ENCODE results near the gene KRT35. TPM values are rescaled to one million over a fixed set of nuclear protein-coding genes. Genes with fewer than 3 reads are reported as not detected.

KRT35 gene
- total and polyA plus RNA-seq, 2 of the 13 experiments (the other 11 are each of a cell fraction or from before 2014, with no cell fraction given), result not detected

DNA sequence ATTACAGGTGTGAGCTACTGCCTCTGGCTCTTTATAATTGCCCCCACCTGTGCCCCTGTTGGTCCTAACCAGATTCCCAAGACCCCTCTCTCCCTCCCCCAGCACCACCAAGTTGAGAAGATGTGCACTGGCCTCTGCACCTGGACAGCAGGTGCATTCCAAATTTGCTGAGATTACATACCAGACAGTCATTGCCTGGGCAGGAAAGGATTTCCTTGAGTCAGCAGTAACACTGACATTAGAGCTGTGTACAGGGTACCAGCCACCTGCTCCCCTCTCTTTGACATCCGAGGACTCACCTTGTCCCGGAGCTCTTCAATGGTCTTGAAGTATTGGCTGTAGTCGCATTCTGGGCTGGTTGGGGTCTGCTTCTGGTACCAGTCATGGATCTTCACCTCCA, 37.1 kb upstream of the KRT35 start (continued):
- TF ChIP-seq, protein P1, sequence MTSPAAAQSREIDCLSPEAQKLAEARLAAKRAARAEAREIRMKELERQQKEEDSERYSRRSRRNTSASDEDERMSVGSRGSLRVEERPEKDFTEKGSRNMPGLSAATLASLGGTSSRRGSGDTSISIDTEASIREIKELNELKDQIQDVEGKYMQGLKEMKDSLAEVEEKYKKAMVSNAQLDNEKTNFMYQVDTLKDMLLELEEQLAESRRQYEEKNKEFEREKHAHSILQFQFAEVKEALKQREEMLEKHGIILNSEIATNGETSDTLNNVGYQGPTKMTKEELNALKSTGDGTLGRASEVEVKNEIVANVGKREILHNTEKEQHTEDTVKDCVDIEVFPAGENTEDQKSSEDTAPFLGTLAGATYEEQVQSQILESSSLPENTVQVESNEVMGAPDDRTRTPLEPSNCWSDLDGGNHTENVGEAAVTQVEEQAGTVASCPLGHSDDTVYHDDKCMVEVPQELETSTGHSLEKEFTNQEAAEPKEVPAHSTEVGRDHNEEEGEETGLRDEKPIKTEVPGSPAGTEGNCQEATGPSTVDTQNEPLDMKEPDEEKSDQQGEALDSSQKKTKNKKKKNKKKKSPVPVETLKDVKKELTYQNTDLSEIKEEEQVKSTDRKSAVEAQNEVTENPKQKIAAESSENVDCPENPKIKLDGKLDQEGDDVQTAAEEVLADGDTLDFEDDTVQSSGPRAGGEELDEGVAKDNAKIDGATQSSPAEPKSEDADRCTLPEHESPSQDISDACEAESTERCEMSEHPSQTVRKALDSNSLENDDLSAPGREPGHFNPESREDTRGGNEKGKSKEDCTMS (CRISPR knock-in tag; conservative IDR thresholded peaks at IDR 0.05), result no peak

DNA sequence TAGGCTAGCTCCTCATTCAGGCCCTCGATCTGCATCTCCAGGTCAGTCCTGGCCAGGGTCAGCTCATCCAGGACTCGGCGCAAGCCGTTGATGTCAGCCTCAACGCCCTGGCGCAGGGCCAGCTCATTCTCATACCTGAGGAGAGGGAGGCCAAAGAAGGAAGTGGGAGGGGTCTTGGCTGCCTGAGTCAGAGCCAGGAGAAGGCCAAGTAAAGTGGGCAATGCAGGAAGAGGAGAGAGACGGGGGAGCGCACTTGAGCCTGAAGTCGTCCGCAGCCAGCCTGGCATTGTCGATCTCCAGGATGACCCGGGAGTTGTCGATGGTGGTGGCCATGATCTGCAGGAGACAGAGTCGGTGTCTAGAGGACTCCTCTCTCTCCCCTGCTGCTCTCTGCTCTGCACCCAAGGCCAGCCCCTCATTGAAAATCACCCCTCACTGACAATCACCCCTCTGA, 35.9 kb upstream of the KRT35 start:
- in situ Hi-C loops (cut with HindIII; ENCODE audit: extremely low pct_ligation_motif_present, low pct_unique_long_range_greater_than_20kb), result no loop called here
- 71% methylated on average over 14 of the region's 14 CpGs for WGBS (ENCODE audit: low lambda C conversion rate)
- H3K4me1 ChIP-seq (ENCODE audit: insufficient read depth, low read length), result peaks cover 28% of the 10 kb centered on the region

More for the DNA sequence above, 35.9 kb upstream of the KRT35 start:
- TF ChIP-seq ZNF891 (CRISPR knock-in tag; IDR thresholded peaks at IDR 0.05) (no peak), CBFB (CRISPR knock-in tag; IDR thresholded peaks at IDR 0.05) (no peak), BCL6 (CRISPR knock-in tag; IDR thresholded peaks at IDR 0.05) (no peak)
- TF ChIP-seq, protein P2, sequence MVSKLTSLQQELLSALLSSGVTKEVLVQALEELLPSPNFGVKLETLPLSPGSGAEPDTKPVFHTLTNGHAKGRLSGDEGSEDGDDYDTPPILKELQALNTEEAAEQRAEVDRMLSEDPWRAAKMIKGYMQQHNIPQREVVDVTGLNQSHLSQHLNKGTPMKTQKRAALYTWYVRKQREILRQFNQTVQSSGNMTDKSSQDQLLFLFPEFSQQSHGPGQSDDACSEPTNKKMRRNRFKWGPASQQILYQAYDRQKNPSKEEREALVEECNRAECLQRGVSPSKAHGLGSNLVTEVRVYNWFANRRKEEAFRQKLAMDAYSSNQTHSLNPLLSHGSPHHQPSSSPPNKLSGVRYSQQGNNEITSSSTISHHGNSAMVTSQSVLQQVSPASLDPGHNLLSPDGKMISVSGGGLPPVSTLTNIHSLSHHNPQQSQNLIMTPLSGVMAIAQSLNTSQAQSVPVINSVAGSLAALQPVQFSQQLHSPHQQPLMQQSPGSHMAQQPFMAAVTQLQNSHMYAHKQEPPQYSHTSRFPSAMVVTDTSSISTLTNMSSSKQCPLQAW (CRISPR knock-in tag; IDR thresholded peaks at IDR 0.05), result no peak
- no peak for DNase-seq (ENCODE audit: low spot score)
- intact Hi-C loops (cut with micrococcal nuclease; ENCODE audit: unreplicated experiment), result no loop called here
- FAIRE-seq, result no peak
- Histone ChIP-seq H3K9ac (ENCODE audit: insufficient read depth, low read depth, low read length) (no peak overlapping the region), H3K79me2 (ENCODE audit: insufficient read depth, low read length) (no peaks in the 10 kb centered on the region), H3K9me3 (ENCODE audit: low read length) (no peaks in the 10 kb centered on the region), H3K36me3 (replicated peaks in 1 of 2; ENCODE audit: control insufficient read depth in 1 of 2, insufficient read depth in 2 of 2, low read length in 2 of 2) (no peaks in the 10 kb centered on the region), H3K27me3 (ENCODE audit: control insufficient read depth in 1 of 2, insufficient read depth in 2 of 2, low read length in 2 of 2) (peaks cover 1 to 5% of the 10 kb centered on the region in 2 experiments; a peak in 3 of 5 replicates), H3K4me2 (ENCODE audit: low read depth, low read length) (no peak overlapping the region), H3K27ac (ENCODE audit: extremely low read length, insufficient read depth, low read length) (no peak overlapping the region), H2AFZ (ENCODE audit: low read length) (no peak overlapping the region), H4K20me1 (ENCODE audit: insufficient read depth, low read length) (no peaks in the 10 kb centered on the region), H3K4me3 (replicated peaks in 1 of 3; ENCODE audit: insufficient read depth in 1 of 3, low read depth in 2 of 3, low read length in 3 of 3) (no peak overlapping the region)
- BruUV-seq (replicated peaks), result no TSS peak
- ChIA-PET CTCF (ENCODE audit: low intra/inter-chr PET ratio, low total read pairs) (no interaction called here), POLR2A (no interaction called here)
- ATAC-seq, result no peak
